ENCODE measurements around the gene DIMT1. TPM values are rescaled to one million over a fixed set of nuclear protein-coding genes. Genes with fewer than 3 reads are reported as not detected.

The DIMT1 gene
- total and polyA plus RNA-seq, 4 donors: 13.9 to 27.6 (median 19.0) TPM

DNA sequence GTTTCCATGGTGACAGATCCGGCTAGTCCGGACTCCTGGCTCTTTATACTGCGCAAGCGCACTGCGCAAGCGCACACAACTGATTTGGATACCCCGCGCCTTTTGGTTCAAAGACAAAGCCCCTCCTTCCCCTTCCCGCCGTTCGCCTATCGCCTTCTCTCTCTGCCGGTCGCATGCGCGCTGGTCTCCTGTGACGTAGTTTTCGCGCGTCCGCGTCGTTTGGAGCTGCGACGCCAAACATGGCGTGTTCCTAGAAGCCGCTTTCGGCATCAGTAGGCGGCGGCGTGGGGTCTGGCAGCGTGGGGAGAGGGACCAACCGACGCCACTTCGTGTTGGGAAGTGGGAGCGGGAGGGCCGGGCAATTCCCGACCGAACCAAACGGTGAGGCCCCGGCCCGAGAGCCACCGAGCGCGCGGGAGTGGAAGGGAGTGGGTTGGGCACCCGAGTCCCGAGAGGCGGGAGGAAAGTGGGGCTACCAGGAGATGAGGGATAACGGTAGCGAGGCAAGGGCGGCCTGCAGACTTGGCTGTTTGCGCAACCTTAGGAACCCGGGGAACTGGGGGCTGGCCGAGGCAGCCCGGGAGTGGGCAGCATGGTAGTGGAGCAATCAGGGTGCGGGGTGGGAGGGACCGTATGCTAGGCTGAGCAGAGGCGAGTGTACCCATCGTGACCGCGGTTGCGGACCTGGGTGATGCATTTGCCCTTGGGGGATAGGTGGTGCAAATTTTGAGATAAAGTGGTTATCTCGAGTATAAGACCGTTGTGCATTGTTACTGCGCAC, 9.0 kb upstream of the DIMT1 start, which contains the start of gene IPO11:
Gene IPO11, plus strand, starts transcription at position 215 of the 781 bp plus-strand sequence. CDS start 24,517 bp downstream, outside the sequence.
- Histone ChIP-seq H3K9me3 (ENCODE audit: control insufficient read depth in 4 of 4, insufficient read depth in 3 of 4, low read length in 3 of 4) (no peaks in the 10 kb centered on the region), H3K27me3 (ENCODE audit: control insufficient read depth in 3 of 3, insufficient read depth in 3 of 3, low read length in 2 of 3) (no peaks in the 10 kb centered on the region), H3K4me3 (peak within 1 kb of the TSS; percentile 100), H3K27ac (ENCODE audit: low read depth in 1 of 2, low read length in 1 of 2) (peak within 1 kb of the TSS; percentile 36 to 89), H3K9ac (ENCODE audit: insufficient read depth in 1 of 2, low read length in 2 of 2) (peak within 1 kb of the TSS; percentile 76 to 98), H3K36me3 (ENCODE audit: control insufficient read depth in 4 of 4, insufficient read depth in 4 of 4, low read length in 4 of 4) (no peaks in the 10 kb centered on the region), H3K4me1 (ENCODE audit: control insufficient read depth in 5 of 5, insufficient read depth in 5 of 5, low read length in 5 of 5) (peaks cover 0 to 18% (median 5%) of the 10 kb centered on the region in 5 donors)
- DNase-seq (peak; percentile 99 to 100 (median 100)), ATAC-seq (ENCODE audit: insufficient read depth, low FRiP score) (peak; percentile 99)
- TF ChIP-seq, protein P1, sequence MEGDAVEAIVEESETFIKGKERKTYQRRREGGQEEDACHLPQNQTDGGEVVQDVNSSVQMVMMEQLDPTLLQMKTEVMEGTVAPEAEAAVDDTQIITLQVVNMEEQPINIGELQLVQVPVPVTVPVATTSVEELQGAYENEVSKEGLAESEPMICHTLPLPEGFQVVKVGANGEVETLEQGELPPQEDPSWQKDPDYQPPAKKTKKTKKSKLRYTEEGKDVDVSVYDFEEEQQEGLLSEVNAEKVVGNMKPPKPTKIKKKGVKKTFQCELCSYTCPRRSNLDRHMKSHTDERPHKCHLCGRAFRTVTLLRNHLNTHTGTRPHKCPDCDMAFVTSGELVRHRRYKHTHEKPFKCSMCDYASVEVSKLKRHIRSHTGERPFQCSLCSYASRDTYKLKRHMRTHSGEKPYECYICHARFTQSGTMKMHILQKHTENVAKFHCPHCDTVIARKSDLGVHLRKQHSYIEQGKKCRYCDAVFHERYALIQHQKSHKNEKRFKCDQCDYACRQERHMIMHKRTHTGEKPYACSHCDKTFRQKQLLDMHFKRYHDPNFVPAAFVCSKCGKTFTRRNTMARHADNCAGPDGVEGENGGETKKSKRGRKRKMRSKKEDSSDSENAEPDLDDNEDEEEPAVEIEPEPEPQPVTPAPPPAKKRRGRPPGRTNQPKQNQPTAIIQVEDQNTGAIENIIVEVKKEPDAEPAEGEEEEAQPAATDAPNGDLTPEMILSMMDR (IDR thresholded peaks at IDR 0.05; ENCODE audit: control extremely low read depth, extremely low read depth): no peak
- 0% methylated on average over 66 of the region's 66 CpGs for WGBS, 2 donors

DNA sequence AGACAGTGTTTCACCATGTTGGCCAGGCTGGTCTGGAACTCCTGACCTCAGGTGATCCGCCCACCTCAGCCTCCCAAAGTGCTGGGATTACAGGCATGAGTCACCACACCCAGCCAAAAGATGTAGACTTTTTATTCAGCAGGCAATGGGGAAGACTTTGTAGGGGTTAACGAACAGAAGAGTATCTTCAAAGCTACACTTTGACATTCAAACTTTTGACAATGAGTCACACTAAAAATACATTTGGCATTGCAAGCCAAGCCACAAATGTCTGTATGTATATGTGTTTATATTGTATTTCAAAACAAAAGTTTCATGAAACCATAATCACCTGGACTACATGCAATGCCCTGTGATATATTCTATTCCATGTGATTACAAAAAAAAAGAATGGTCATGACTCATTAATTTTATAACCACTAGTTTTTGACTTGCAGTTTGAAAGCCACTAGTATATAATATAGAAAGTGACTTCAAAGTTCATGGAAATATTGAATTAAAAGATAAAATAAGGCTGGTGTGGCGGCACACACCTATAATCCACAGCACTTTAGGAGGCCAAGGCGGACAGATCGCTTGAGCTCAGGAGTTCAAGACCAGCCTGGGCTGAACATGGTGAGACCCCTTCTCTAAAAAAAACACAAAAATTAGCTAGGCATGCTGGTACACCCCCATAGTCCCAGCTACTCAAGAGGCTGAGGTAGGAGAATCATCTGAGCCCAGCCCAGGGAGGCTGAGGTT, 8.3 kb downstream of the DIMT1 start:
- Histone ChIP-seq H3K36me3 (ENCODE audit: control insufficient read depth in 4 of 4, insufficient read depth in 4 of 4, low read length in 4 of 4) (peaks cover 17 to 46% (median 33%) of the 10 kb centered on the region in 4 donors), H3K9me3 (ENCODE audit: control insufficient read depth in 4 of 4, insufficient read depth in 3 of 4, low read length in 3 of 4) (no peaks in the 10 kb centered on the region), H3K9ac (ENCODE audit: insufficient read depth in 1 of 2, low read length in 2 of 2) (no peak overlapping the region), H3K27me3 (ENCODE audit: control insufficient read depth in 3 of 3, insufficient read depth in 3 of 3, low read length in 2 of 3) (no peaks in the 10 kb centered on the region), H3K27ac (ENCODE audit: low read depth in 1 of 2, low read length in 1 of 2) (no peak overlapping the region), H3K4me3 (no peak overlapping the region), H3K4me1 (ENCODE audit: control insufficient read depth in 5 of 5, insufficient read depth in 5 of 5, low read length in 5 of 5) (no peaks in the 10 kb centered on the region)
- WGBS, 2 donors: 82 to 84% methylated on average over 5 of the region's 5 CpGs
- TF ChIP-seq, protein P1 (IDR thresholded peaks at IDR 0.05; ENCODE audit: control extremely low read depth, extremely low read depth): no peak
- no peak for DNase-seq
- no peak for ATAC-seq (ENCODE audit: insufficient read depth, low FRiP score)

DNA sequence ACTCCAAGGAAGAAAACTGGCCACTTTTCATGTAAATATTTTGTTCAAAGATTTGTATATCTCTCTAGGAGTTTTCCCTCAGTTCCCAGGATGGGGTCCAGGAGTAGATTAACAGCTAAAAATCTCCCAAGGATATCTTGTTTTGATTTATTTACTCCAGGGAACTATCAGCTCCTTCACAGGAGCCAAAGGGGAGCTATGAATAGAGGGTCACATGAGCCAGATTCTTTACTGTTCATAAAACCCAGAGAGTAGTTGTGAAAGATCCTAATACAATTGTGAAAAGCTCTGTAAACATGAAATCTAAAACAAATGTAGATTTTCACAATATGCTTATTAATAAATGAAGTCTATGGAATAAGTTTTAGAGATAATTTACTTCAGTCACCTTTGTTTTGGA, 16.9 kb downstream of the DIMT1 start:
- Histone ChIP-seq H3K9ac (ENCODE audit: insufficient read depth in 1 of 2, low read length in 2 of 2) (no peak overlapping the region), H3K36me3 (ENCODE audit: control insufficient read depth in 4 of 4, insufficient read depth in 4 of 4, low read length in 4 of 4) (peaks cover 10 to 27% (median 25%) of the 10 kb centered on the region in 4 donors), H3K9me3 (ENCODE audit: control insufficient read depth in 4 of 4, insufficient read depth in 3 of 4, low read length in 3 of 4) (no peaks in the 10 kb centered on the region), H3K27me3 (ENCODE audit: control insufficient read depth in 3 of 3, insufficient read depth in 3 of 3, low read length in 2 of 3) (no peaks in the 10 kb centered on the region), H3K27ac (ENCODE audit: low read depth in 1 of 2, low read length in 1 of 2) (no peak overlapping the region), H3K4me1 (ENCODE audit: control insufficient read depth in 5 of 5, insufficient read depth in 5 of 5, low read length in 5 of 5) (peaks cover 0 to 8% (median 0%) of the 10 kb centered on the region in 5 donors), H3K4me3 (no peak overlapping the region)
- ATAC-seq (ENCODE audit: insufficient read depth, low FRiP score): no peak
- TF ChIP-seq, protein P1 (IDR thresholded peaks at IDR 0.05; ENCODE audit: control extremely low read depth, extremely low read depth): no peak
- DNase-seq: no peak

Data from lung (tissue), 12 donors.